Right cardiac atrium (tissue), 5 donors: ENCODE measurements around the gene KCNJ15. TPM values are rescaled to one million over a fixed set of nuclear protein-coding genes. Genes with fewer than 3 reads are reported as not detected.

Experiments used
- ATAC-seq, 2 donors: fragments of 200-7000 bp; cut with Tn5 transposase; one replicate each; pipeline versions ENCODE4 v1.8.0 to v1.9.1; 2020; ENCODE audit warnings: moderate library complexity in 2 of 2, mild to moderate bottlenecking in 1 of 2
- DNase-seq, 3 donors: peaks; one replicate each; pipeline ENCODE4 v3.0.0-alpha.2; 2020
- H3K27ac ChIP-seq: one replicate; pipeline ENCODE4 v1.5.1; 2013; ENCODE audit warnings: mild to moderate bottlenecking, low read length, control low read depth, moderate library complexity
- H3K27me3 ChIP-seq: one replicate; pipeline ENCODE4 v1.6.1; 2013; ENCODE audit not compliant: control insufficient read depth, insufficient read depth
- H3K4me1 ChIP-seq: one replicate; pipeline ENCODE4 v1.6.1; 2013; ENCODE audit warnings: low read length; ENCODE audit not compliant: control insufficient read depth, insufficient read depth
- H3K4me3 ChIP-seq: one replicate; pipeline ENCODE4 v1.5.1; 2013; ENCODE audit warnings: low read length, control low read depth
- H3K9me3 ChIP-seq: one replicate; pipeline ENCODE4 v1.6.1; 2013; ENCODE audit warnings: low read length; ENCODE audit not compliant: control insufficient read depth
- WGBS: extraction: QIAGEN DNeasy Blood & Tissue Kit; methylation state at CpG from one replicate; pipeline ENCODE4 v1.1.7; 2013; 5-methylcytosine and 5-hydroxymethylcytosine counted together
- intact Hi-C, 4 donors: fragments of 100-400 bp; cut with DNase I; formaldehyde crosslinking; loops; one replicate each; pipeline versions ENCODE4 v1.11.0 to v1.14.0; 2022 to 2023
- polyA plus RNA-seq: library from polyadenylated mRNA; stranded (reverse); fragments of 200-250 nt; gene quantifications from one replicate; pipeline ENCODE4 v1.2.3, GENCODE V29; 2013
- total RNA-seq, 4 donors: library from RNA; stranded (reverse); fragmentation: NEBNext Ultra II Directional; extraction: Animal tissue kit (Norgen Biotek cat#: 25700); gene quantifications; one replicate each; pipeline ENCODE4 v1.2.1, GENCODE V29; 2021
- donor health status: healthy with polysubstance abuse.
- donor health status: DM: no; HTN: yes; CAD: no.
- donor health status: DM: no; HTN: no; CAD: no.
- donor health status: DM: no; HTN: yes; CAD: no; lungs with severe emphysema.
- donor health status: DM: yes; HTN: yes; CAD: no.

Gene KCNJ15
- total and polyA plus RNA-seq, 5 donors: 0.18 to 0.97 (median 0.47) TPM

DNA sequence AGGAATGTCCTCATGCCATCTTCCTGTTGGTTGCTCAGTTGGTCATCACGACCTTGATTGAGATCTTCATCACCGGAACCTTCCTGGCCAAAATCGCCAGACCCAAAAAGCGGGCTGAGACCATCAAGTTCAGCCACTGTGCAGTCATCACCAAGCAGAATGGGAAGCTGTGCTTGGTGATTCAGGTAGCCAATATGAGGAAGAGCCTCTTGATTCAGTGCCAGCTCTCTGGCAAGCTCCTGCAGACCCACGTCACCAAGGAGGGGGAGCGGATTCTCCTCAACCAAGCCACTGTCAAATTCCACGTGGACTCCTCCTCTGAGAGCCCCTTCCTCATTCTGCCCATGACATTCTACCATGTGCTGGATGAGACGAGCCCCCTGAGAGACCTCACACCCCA, 42.9 kb downstream of the KCNJ15 start:
- Histone ChIP-seq H3K27me3 (no peaks in the 10 kb centered on the region), H3K9me3 (no peaks in the 10 kb centered on the region), H3K27ac (no peak overlapping the region), H3K4me3 (no peak overlapping the region), H3K4me1 (peaks cover 7% of the 10 kb centered on the region)
- intact Hi-C loops: loop anchor here in 1 of 4 donors (10.0 kb wide), 1 partner anchor 55 kb away; no protein-coding TSS in a partner anchor
- no peak for ATAC-seq
- no peak for DNase-seq
- WGBS: 90% methylated on average over 8 of the region's 8 CpGs

DNA sequence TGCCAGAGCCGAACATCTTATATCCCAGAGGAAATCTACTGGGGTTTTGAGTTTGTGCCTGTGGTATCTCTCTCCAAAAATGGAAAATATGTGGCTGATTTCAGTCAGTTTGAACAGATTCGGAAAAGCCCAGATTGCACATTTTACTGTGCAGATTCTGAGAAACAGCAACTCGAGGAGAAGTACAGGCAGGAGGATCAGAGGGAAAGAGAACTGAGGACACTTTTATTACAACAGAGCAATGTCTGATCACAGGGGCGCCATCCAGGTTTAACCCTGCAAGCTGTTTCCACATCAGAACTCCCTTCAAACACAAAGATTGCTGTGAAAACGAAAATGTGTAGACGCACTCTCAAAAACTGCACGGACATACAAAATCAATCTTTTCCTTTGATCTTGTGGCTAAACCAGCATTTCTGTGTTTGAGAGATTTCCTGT, 43.4 kb downstream of the KCNJ15 start:
- H3K4me1 ChIP-seq: peaks cover 7% of the 10 kb centered on the region
- intact Hi-C loops: no loop called here
- no peak overlapping the region for H3K27ac ChIP-seq
- H3K9me3 ChIP-seq: no peaks in the 10 kb centered on the region
- 63% methylated on average over 7 of the region's 7 CpGs for WGBS
- ATAC-seq: no peak
- no peak overlapping the region for H3K4me3 ChIP-seq
- no peaks in the 10 kb centered on the region for H3K27me3 ChIP-seq
- no peak for DNase-seq

DNA sequence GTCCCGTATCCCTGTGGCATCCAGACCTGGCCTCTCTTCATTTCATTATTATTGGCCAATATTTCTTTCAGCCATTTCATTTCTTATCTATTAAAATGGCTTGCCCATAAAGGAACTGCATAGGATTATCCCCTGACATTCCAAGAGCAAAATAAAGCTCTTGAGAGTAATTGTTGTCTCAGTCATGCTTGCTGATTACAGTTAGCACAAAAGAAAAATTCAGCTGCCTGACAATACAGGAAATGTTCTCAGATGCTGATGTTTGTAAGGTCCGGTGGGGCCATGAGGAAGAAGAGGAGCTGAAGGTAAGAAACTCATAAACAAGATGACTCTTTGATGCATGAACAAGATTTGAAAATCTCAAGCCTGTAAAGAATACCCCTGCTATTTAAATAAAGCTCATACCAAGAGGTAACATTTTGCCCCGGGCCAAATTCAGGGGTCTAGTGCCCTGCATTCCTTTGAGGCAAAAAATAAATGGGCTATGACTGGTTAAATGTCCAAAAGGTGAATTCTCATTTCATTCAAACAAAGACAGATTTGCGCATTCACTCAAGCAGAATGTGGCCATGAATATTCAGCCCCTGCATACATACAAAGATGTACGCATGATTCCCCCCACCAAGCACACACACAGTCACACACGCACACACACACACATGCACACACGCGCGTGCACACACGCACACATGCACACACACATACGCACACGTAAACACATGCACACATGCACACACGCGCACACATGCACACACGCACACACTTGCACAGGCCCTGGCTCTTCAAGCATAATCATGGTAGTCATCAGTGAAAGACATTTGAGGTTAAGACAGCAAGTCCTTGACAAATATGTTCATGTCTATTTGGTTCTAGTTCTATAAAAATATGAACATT, 44.8 kb downstream of the KCNJ15 start:
- Histone ChIP-seq H3K9me3 (no peaks in the 10 kb centered on the region), H3K27me3 (no peaks in the 10 kb centered on the region), H3K4me1 (peaks cover 5% of the 10 kb centered on the region), H3K4me3 (no peak overlapping the region), H3K27ac (no peak overlapping the region)
- DNase-seq (no peak), ATAC-seq (no peak)
- 89% methylated on average over 15 of the region's 15 CpGs for WGBS
- intact Hi-C loops: no loop called here

DNA sequence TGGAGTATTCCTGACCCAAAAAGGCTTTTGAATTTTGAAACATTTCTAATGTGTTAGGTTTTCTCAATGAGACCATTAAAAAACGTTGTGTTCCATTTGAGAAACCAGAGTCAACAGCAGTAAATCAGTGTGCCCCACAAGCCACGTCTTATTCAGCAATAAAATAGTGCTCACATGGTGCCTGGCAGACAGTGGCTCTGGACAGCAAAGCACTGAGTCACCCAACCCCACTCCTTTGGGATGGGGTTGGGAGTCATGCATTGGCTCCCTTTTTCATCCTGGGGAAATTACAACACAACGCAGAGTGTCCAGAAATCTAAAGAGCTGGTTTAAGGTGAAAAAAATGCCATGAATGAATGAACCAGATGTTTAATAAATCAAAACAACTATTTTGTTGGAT, 46.5 kb downstream of the KCNJ15 start:
- Histone ChIP-seq H3K4me3 (no peak overlapping the region), H3K4me1 (no peaks in the 10 kb centered on the region), H3K9me3 (no peaks in the 10 kb centered on the region), H3K27me3 (no peaks in the 10 kb centered on the region), H3K27ac (no peak overlapping the region)
- ATAC-seq (peak; percentile 88 to 90), DNase-seq (peak in 2 of 3 donors; percentile 68 to 82)
- intact Hi-C loops: no loop called here
- 60% methylated on average over 3 of the region's 3 CpGs for WGBS

DNA sequence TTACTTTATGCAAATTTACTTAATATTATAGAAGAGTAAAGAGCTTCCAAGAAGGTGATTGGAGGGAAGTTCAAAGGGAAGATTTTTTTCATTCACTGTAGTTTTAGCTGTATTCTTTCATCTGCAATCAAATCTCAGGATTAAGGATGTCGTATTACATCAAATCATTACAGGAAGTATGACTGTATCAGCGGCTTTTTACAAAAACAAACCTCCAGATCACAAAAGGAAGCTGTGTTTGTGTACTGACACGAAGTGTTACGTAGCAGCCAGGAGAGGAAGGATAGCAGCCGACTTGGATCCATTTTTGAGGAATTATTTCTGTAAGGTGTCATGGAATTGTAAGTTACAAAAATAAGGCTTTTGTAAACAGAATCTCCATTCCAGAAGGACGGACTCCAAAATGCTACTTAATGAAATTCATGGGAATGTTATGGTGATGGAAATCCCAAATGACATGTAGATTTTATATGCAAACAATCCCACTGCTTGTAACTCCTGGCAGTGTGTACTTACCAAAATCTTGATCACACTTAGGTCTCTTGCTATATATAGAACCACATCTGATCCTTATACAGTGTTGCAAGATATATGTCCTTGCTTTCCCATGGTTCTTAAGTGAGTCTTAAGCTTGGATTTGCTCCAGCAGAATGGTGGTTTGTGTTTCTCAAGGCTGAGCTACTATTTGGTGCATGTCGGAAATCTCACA, 49.8 kb downstream of the KCNJ15 start:
- DNase-seq (no peak), ATAC-seq (no peak)
- Histone ChIP-seq H3K9me3 (no peaks in the 10 kb centered on the region), H3K4me3 (no peak overlapping the region), H3K27me3 (no peaks in the 10 kb centered on the region), H3K27ac (no peak overlapping the region), H3K4me1 (no peaks in the 10 kb centered on the region)
- 29% methylated on average over 7 of the region's 7 CpGs for WGBS
- intact Hi-C loops: no loop called here

DNA sequence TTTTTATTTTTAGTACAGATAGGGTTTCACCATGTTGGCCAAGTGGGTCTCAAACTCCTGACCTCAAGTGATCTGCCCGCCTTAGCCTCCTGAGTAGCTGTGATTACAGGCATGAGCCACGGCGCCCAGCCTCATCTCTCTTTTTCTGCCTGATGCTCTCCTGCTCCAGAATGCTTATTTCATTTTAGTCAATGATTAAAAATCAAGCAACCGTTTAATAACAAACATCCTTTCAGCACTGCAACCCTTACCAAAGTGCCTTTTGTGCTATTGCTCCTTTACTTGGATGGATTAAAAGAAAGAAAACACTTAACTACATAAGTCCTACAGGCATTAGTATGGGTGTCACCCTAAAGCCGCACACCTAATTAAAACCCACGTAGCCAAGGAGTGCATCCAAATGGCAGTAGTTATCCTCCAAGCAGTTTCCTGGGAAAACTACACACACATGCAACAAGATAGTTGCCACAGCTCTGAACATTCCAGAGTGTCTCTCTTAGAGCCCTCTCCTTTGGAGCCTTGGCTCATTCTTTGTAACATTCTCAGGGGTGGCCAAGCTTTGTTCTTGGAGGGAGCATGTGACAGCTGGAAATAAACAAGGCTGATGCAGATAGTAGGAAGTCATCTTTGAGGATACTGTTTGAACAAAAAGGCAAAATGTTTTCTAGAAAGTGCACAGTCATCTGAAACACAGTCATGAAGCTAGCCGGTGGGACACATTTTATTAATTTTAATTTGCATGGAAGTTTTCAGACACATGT, 51.2 kb downstream of the KCNJ15 start:
- ATAC-seq: peak; percentile 65 to 74
- H3K27ac ChIP-seq: peak overlapping the region; percentile 11
- H3K27me3 ChIP-seq: no peaks in the 10 kb centered on the region

DNA sequence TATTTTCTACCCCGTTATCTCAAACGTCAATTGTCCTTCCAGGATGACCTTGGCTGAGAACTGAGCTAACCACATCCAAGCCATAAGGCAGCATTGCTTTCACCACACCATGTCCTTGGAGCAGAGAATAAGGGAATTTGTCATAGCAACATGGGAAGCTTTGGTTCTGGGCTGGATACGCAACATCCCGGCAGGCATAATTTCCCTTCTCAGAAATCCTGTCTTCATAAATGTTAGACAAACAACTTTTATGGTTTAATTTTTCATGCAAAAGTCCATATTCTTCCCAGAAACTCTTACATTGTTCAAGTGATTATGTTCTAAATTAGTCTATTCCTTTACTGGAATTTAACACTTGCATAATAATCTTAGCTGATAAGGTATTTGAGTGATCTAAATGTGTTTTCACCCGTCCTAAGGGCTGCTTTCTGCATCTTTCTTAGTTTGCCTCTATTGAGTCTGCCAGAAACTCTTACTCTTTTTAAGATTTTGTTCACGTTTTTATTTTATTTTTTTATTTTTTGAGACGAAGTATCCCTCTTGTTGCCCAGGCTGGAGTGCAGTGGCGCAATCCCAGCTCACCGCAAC, 51.8 kb downstream of the KCNJ15 start:
- Histone ChIP-seq H3K4me3 (no peak overlapping the region), H3K27me3 (no peaks in the 10 kb centered on the region), H3K4me1 (no peaks in the 10 kb centered on the region), H3K27ac (no peak overlapping the region), H3K9me3 (no peaks in the 10 kb centered on the region)
- peak in 1 of 3 donors; percentile 31 for DNase-seq
- peak; percentile 90 to 95 for ATAC-seq
- intact Hi-C loops: no loop called here
- 42% methylated on average over 9 of the region's 9 CpGs for whole genome bisulfite sequencing

More for the DNA sequence above, 51.2 kb downstream of the KCNJ15 start:
- DNase-seq: no peak
- intact Hi-C loops: no loop called here
- no peaks in the 10 kb centered on the region for H3K4me1 ChIP-seq
- no peak overlapping the region for H3K4me3 ChIP-seq
- H3K9me3 ChIP-seq: no peaks in the 10 kb centered on the region
- 62% methylated on average over 7 of the region's 7 CpGs for WGBS

DNA sequence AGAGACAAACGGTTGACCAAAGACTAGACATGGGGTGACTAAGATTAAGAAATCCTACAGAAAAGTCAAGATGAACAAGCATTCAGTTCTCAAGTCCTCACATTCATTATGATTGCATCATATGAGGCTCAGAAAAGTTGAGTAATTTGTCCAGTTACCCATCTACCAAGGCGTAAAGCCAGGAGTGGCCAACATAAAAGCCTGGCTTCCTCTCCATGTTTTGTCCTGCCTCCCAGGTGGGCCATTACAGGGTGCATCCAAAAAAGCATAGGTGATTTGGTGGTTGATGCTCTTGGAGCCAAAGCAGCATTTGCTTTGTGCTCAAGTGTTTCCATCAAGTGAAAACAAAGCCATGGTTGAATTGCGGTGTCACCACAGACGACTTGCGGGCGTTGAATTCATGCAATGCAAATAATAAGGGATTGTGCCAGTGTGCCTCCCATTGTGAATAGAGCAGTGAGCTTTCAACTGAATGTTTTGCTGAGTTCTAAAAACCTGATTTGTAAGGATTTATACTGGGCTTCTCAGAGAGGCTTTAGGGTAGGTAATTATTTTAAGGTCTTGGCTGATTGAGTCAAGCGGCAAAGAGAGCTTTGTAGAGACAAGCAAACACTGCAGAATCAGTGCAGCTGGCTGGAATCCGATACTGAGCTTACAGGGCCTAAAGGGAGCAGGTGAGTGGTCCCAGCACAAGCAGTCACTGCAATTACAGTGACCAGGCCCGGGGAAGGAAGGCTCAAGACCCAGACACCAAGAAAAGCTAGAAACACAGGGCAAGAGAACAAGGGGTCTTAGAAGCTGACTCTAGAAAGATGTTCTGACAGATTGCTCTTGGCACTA, 54.1 kb downstream of the KCNJ15 start:
- ATAC-seq (no peak), DNase-seq (no peak)
- H3K4me3 ChIP-seq: no peak overlapping the region
- no peaks in the 10 kb centered on the region for H3K27me3 ChIP-seq
- intact Hi-C loops: no loop called here
- H3K27ac ChIP-seq: no peak overlapping the region
- no peaks in the 10 kb centered on the region for H3K9me3 ChIP-seq
- H3K4me1 ChIP-seq: no peaks in the 10 kb centered on the region
- 93% methylated on average over 9 of the region's 9 CpGs for WGBS

DNA sequence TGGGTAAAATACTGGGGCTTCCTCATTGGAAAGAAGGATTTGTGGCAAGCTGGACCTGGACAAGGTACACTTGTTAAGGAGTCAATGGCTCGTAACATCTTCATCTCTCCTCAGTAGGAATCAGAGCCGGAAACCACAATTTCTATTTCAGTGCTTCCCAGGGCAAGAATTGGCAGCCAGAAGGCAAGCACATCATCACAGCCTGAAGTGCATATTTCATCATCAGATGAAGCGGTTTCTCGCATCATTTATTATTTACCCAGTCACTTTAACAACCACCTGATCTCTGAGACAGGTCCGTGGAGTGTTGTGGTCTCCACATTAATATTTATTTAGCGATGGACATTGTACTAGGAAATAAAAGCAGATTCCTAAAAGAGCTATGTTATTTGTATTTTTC, 55.0 kb downstream of the KCNJ15 start:
- H3K4me1 ChIP-seq: no peaks in the 10 kb centered on the region
- DNase-seq: no peak
- 93% methylated on average over 6 of the region's 6 CpGs for WGBS
- intact Hi-C loops: no loop called here
- H3K27ac ChIP-seq: no peak overlapping the region
- no peak for ATAC-seq
- no peaks in the 10 kb centered on the region for H3K27me3 ChIP-seq
- H3K9me3 ChIP-seq: no peaks in the 10 kb centered on the region
- no peak overlapping the region for H3K4me3 ChIP-seq

DNA sequence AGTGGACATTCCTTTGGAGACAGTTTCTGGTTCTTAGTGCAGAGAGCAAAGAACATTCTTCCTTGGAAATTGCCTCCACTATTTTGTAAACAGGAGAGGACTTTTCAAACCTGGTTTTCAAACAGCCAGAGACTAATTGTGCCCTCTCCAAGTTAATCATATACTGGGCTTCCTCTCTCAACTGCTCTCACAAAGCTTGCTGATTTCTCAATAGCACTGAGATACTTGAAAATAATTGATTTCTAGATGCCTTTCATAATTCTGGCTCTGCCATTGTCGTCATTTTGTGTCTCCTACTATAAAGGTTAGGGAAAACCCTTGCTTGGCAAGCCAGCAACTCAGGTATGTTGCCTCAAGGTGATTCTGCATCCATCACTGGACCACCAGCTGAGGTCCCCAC, 56.0 kb downstream of the KCNJ15 start:
- intact Hi-C loops: no loop called here
- no peak for DNase-seq
- ATAC-seq: no peak
- H3K4me3 ChIP-seq: no peak overlapping the region
- H3K27me3 ChIP-seq: no peaks in the 10 kb centered on the region
- H3K4me1 ChIP-seq: no peaks in the 10 kb centered on the region
- no peaks in the 10 kb centered on the region for H3K9me3 ChIP-seq
- H3K27ac ChIP-seq: no peak overlapping the region
- WGBS: 90% methylated on average over 1 of the region's 1 CpG
